Sigmoid colon (tissue), 3 donors: Measurements from ENCODE around the gene DOLPP1.

Experiments used
- POLR2A ChIP-seq, 2 donors: fragments of 450-650 bp; IDR thresholded peaks; one replicate each; pipeline ENCODE4 v1.6.1; 2016; ENCODE audit warnings: antibody characterized with exemption in 2 of 2, mild to moderate bottlenecking in 2 of 2, moderate library complexity in 2 of 2
- TF ChIP-seq, protein P1 (sequence below), 4 experiments: fragments of 450-650 bp in 3 of 4; fragments of 200-600 bp in 1 of 4; IDR thresholded peaks; one replicate each; pipeline ENCODE4 v1.5.1; 2016 to 2019; ENCODE audit warnings: antibody characterized with exemption in 4 of 4, mild to moderate bottlenecking in 3 of 4, moderate library complexity in 2 of 4

DNA sequence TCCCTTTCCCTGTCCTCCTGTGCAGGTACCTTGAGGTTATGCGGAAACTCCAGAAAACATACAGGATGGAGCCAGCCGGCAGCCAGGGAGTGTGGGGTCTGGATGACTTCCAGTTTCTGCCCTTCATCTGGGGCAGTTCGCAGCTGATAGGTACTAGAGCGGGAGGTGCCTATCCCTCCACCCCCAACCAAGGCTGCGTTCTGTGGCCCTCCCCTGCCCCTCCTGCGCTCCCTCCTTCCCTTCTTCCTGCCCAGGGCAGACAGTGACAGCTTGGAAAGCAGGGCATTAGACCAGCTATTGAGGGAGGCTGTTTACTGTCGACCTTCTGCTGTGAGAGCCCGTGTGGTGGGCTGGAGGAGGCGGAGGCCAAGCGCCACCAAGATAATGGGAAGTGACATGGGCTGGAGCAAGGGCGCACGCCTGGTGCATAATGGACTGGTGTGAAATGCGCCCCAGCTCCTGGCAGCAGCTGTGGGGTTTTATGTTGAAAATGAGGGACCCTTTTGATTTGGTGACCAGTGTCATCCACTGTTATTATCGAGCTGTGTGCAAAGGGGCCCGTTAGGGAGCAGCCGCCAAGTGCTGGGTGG lies 55.6 kb downstream of the DOLPP1 start:
- TF ChIP-seq, protein P1, sequence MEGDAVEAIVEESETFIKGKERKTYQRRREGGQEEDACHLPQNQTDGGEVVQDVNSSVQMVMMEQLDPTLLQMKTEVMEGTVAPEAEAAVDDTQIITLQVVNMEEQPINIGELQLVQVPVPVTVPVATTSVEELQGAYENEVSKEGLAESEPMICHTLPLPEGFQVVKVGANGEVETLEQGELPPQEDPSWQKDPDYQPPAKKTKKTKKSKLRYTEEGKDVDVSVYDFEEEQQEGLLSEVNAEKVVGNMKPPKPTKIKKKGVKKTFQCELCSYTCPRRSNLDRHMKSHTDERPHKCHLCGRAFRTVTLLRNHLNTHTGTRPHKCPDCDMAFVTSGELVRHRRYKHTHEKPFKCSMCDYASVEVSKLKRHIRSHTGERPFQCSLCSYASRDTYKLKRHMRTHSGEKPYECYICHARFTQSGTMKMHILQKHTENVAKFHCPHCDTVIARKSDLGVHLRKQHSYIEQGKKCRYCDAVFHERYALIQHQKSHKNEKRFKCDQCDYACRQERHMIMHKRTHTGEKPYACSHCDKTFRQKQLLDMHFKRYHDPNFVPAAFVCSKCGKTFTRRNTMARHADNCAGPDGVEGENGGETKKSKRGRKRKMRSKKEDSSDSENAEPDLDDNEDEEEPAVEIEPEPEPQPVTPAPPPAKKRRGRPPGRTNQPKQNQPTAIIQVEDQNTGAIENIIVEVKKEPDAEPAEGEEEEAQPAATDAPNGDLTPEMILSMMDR (IDR thresholded peaks at IDR 0.05) = no peak
- no peak for TF ChIP-seq POLR2A (IDR thresholded peaks at IDR 0.05)
